HG03095 (cell line): Measurements from ENCODE around the gene IL17RB.

ENCODE experiments used
- ATAC-seq: cut with Tn5 transposase; IDR thresholded peaks from one replicate; pipeline ENCODE4 v1.9.1; 2021; ENCODE audit warnings: moderate library complexity; ENCODE audit not compliant: unreplicated experiment

IL17RB gene

GRCh38 chr3:53902067-53902466 is 55.7 kb downstream of the IL17RB start:
- no peak for ATAC-seq

GRCh38 chr3:53902711-53903110 is 56.3 kb downstream of the IL17RB start:
- no peak for ATAC-seq

- no peak for ATAC-seq
Observed at GRCh38 chr3:53913401-53913800, 67.0 kb downstream of the IL17RB start.
